HG02970 (cell line): Measurements from ENCODE around the gene VWF.
"Not testable (repeated sequence)": the region's sequence is repeated elsewhere in the genome, so short reads cannot be mapped to it uniquely, and the experiment has no call there.

Experiments
- ATAC-seq: cut with Tn5 transposase; IDR thresholded peaks from one replicate; pipeline ENCODE4 v1.9.1; 2021; ENCODE audit warnings: mild to moderate bottlenecking, moderate library complexity, moderate number of reproducible peaks; ENCODE audit not compliant: unreplicated experiment, low FRiP score

The VWF gene

DNA sequence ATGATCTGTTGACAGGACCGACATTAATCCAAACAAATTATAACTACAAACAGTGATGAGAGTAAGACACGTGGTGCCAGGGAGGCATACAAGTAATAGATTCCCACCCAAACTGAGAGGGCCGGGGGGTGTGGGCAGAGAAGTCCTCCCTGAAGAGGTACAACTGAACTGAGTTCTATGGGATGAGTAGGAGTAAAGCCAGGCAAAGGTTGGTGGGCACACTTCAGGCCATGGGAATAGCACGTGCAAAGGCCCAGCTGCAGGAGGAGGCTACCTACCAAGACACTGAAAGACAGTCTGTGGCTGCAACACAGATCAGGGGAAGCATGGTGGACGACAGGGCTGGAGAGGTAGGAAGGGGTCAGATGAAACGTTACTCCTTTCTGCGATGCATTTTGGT lies 22.0 kb upstream of the VWF start:
- no peak for ATAC-seq

DNA sequence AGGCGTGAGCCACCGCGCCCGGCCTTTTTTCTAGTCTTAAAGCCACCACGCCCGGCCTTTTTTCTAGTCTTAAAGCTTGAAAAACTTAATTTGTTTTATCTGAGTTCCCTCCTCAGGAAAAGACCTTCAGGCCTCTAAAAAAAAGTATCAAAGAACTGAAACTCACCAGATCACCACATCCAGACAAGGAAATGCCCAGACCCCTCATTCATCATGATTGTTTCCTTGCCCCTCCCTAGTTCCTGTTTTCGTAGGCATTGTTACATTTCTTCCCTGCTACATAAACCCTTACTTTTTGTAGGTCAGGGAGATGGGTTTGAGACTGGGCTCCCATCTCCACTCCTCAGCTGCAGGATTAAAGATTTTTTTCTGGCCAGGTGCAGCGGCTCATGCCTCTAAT lies 21.1 kb upstream of the VWF start:
- no peak for ATAC-seq

DNA sequence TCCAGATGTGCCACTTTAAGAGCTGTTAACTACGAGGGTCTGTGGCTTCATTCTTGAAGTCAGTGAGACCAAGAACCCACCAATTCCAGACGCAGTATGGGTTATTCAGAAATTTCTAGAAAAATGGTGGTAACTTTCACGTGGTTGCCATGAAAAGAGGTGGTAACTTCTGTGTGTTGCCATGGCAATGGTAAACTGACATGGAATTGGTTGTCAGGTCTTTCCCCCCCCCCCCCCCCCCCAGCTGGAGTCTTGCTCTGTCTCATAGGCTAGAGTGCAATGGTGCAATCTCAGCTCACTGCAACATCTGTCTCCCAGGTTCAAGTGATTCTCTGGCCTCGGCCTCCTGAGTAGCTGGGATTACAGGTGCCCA lies 18.8 kb upstream of the VWF start:
- no peak for ATAC-seq

DNA sequence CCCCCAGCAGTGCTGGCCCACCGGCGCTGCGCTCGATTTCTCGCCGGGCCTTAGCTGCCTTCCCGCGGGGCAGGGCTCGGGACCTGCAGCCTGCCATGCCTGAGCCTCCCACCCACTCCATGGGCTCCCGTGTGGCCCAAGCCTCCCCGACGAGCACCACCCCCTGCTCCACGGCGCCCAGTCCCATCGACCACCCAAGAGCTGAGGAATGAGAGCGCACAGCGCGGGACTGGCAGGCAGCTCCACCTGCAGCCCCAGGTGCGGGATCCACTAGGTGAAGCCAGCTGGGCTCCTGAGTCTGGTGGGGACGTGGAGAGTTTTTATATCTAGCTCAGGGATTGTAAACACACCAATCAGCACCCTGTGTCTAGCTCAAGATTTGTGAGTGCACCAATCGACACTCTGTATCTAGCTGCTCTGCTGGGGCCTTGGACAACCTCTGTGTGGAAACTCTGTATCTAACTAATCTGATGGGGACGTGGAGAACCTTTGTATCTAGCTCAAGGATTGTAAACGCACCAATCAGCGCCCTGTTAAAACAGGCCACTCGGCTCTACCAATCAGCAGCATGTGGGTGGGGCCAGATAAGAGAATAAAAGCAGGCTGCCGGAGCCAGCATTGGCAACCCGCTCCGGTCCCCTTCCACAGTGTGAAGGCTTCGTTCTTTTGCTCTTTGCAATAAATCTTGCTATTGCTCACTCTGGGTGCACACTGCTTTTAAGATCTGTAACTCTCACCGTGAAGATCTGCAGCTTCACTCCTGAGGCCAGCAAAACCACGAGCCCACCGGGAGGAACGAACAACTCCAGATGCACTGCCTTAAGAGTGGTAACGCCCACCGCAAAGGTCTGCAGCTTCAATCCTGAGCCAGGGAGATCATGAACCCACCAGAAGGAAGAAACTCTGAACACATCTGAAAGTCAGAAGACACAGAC lies 18.2 kb upstream of the VWF start:
- not testable (repeated sequence) for ATAC-seq

DNA sequence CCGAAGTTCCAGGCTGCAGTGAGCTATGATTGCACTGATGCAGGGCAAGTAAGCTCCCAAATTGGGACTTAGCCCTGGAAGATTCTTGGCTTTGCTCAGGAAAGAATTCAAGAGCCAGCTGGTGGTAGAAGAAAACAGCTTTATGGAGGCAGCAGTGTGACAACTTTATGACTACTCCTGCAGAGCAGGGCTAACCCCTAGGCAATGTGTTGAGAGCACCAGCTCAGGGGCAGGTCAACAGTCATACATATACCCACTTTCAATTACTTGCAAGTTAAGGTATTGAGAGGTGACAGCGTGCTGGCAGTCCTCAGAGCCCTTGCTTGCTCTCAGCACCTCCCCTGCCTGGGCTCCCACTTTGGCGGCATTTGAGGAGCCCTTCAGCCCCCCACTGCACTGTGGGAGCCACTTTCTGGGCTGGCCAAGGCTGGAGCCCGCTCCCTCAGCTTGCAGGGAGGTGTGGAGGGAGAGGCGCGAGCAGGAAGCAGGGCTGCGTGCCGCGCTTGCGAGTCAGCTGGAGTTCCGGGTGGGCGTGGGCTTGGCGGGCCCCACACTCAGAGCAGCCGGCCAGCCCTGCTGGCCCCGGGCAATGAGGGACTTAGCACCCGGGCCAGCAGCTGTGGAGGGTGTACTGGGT lies 17.4 kb upstream of the VWF start:
- not testable (repeated sequence) for ATAC-seq

DNA sequence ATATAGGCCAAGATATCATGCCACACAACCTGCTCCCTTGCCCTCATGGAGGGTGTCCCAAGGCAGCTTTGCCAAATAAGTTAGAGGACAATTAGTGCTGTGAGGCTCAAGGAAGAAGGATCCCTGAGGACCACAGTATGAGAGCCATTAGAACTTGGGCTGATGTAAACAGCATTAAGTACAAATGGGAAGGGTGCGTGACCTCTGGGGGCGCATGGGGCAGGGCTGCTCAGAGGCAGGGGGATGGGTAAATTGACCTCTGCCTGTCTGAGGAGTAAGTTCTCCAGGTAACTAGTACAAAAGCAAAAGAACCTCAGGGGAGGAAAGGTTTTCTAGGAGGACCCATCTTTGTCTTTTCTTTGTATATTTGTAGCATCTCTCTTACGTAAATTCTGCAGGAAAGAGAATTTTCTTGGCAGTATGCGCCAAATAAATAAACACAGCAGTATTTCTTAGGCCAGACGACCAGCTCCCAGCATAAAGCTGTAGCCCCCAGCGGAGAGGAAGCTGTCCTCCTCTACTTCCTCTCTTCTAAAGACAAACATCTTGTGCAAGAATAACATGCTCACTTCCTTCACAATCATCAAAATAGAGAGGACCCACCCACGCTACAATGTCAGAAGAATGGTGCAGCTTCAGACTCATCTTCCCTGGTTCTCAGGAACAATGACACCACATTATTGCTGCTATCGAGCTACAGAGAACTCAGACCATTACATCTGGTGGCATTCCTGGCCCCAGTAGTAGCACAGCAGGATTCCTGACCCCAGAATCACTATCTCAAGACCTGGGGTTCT lies 16.4 kb upstream of the VWF start:
- ATAC-seq, result no peak

DNA sequence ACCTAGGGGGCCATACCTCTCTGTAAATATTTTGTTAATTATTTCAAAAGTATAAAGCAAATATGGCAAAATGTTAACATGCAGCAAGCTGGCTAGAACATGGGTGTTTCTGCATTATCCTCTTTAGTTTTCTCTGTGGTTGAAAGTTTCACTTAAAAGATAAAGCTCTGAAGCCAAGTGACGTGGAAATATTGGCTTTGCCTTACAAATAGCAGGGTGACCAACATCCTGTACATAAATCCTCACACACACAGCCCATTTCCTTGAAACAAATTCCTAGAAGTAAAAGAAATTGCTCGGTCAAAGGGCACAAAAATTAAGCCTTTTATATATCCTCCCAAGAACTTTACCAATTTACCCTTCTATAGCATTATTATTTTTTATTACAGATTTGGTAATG lies 10.6 kb upstream of the VWF start:
- ATAC-seq, result no peak

DNA sequence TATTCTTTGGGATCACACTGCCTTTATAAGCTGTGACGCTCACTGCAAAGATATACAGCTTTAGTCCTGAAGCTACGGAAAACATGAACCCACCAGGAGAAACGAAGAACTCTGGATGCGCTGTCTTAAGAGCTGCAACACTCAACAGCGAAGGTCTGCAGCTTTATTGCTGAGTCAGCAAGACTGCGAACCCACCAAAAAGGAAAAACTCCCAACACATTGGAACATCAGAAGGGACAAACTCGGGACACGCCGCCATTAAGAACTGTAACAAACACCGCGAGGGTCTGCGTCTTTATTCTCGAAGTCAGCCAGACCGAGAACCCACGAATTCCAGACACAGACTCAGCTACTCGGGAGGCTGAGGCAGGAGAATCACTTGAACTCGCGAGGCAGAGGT lies 9.2 kb upstream of the VWF start:
- no peak for ATAC-seq

DNA sequence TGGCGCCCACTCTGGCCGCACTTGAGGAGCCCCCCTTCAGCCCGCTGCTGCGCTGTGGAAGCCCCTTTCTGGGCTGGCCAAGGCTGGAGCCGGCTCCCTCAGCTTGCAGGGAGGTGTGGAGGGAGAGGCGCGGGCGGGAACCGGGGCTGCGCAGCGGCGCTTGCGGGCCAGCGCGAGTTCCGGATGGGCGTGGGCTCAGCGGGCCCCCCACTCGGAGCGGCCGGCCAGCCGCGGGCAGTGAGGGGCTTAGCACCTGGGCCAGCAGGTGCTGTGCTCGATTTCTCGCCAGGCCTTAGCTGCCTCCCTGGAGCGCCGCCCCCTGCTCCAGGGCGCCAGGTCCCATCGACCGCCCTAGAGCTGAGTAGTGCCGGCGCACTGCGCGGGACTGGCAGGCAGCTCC lies 8.0 kb upstream of the VWF start:
- ATAC-seq, result no peak

DNA sequence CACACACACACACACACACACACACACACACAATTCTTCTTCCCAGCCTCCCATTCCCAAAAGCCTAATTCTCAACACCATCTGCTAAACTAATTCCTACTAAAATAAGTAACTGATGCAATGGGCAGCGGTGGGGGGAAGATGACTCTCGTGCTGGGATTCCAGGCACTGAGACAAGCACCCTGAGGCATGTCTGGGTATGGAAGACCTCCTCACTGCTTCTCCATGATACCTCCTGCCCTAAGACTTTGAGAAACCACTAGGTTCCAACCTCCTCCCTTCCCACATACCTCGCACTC lies 789 bp upstream of the VWF start:
- no peak for ATAC-seq

DNA sequence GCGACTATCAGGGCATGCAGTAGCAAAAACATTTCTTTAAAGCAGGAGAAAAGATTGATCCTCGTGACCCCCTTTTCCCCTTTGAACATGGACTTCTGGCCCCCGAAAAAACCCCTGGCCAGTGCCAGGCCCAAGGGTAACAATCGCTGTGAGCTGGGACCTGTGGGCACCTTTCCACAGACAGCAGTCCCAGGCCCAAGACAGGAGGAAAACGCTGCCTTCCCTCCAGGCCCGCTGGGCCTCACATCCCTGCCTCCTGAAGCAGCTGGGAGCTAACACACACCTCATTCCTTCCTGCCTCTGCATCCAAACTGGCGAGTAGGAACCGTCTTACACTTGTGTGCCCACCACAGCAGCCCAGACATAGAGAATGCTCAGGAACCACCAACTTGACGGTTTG lies 1.2 kb downstream of the VWF start:
- ATAC-seq, result no peak

DNA sequence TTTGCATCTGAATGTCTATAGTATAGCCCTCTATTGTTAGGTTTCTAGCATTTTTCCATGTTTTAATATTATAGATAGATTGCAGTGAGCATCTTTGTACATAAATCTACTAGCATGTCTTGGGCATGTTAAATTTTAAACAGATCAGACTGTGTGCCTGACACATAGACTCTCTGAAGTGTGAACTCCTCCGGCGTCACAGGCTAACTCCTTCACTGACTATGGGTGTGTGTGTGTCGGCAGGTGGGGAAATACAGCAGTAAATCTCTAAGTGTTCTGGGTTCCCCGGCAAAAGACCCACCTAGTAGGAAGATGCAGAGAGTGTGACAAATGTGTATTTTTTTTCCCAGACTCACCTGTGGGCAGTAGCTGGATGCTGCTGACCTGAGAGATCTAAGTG lies 2.3 kb downstream of the VWF start:
- no peak for ATAC-seq

DNA sequence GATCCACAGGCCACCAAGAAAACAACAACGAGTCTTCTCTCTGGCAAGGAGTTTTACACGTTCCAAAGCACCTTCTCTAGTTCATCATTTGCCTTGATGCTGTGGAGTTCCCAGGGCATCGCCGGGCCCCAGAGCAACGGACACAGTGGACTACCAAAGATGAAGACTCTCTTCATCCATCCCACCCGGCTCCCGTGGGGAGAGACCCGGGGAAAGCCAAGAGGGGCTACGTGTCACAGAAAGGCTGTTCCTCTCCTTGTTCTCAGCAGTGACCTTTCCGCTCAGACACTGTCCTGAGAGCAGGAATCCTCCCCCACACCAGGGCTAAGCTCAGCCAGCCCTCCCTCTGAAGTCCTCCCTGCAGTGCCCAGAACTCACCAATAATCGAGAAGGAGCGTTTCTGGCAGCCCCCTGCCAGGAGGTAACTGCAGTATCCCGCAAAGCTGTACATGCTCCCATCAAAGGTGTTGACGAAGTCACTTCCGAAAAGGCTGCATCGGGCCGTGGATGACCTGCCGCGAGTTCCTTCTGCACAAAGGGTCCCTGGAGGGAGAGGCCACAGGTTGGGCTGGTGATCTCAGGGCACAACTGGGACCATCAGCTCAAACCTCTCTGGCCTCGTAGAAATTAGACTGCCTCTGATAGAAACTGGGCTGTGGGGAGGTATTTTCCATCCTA lies 3.5 kb downstream of the VWF start:
- ATAC-seq, result no peak

DNA sequence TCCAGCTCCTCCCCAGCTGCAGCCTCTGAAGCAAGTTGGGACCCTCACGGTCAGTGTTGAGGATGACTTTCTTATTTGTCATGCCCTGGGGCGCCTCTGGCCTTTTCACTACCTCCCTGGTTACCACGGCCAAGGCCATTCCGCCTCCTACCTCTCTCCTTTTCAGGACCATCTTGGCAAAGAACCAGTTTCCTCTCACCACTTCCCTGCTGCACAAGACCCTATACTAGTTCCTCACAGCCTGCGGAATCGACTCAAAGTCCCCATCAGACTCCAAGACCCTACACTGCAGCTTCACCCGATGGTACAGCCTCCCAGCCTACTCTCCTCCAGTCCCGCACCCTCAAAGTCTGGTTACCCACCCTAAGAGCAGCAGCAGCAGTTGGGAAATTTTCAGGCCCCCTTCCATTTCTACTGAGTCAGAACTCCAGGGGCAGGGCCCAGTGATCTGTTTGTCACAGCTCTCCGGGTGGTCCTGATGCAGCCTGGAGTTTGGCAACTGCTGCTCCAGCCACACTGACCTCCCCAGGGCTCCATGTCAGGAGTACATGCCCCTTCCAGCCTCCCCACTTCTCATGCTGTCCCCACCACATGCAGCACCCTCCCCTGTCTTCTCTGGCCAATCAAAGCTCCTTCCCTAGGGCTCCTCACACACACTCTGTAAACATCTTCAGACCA lies 5.4 kb downstream of the VWF start:
- no peak for ATAC-seq

DNA sequence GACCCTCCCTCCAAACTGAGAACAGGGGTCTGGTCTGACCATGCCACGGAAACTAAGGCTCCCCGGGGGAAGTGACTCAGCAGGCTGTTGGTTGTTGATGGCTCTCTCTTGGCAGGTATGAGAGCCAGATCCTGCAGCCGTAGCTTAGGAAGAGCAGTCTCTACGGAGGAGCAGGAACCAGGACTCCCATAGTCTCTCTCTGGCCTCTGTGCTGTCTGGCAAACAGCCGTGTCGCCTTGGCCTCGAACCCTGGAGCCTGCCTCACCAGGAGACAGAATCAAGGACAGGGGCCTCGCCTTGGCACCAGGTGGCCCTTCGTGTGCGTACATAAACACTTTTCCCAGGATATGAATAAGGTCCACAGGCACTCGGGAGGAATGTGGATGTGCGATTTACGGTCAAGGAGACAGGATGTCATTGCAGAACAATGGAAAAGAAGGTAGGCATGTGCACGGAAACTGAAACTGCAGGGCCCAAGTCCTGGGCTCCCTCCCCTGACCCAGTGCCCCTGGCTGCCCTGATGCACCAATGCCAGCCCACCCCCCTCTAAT lies 7.9 kb downstream of the VWF start:
- no peak for ATAC-seq

DNA sequence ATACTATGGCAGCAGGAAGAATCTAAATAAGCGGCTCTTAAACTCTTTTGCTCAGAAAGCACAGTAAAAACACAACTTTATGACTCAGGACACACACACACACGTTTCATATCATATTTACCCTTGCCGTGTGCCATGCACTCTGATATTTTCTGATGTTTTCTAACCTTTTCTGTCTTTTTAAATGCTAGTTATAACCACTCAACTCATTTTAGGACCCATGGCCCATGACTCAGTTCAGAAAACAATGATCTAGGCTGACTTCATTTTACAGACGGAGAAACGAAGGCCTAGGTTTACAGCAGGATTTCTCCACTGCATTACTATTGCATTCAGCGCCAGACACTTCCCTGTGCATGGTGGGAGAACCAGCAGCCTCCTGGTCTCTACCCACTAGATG lies 9.1 kb downstream of the VWF start:
- ATAC-seq, result no peak

DNA sequence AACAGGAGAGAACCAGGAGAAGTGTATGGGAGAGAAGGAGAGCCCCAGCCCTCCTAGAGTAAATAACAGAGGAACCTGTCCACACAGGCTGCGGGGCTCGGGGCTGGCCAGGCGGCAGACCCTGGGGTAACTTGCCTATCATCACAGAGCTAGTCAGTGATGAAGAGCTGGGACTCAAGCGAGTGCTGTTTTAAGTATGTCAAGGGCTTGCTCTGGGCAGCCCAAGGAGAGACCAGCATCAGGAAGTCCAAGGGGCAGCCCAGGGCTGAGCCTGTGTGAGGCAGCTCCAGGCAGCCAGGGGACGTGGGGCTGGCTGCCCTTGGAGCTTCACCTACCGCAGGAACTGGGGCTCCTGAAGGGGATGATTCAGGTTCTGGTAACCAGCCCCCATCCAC lies 10.0 kb downstream of the VWF start:
- ATAC-seq, result no peak

DNA sequence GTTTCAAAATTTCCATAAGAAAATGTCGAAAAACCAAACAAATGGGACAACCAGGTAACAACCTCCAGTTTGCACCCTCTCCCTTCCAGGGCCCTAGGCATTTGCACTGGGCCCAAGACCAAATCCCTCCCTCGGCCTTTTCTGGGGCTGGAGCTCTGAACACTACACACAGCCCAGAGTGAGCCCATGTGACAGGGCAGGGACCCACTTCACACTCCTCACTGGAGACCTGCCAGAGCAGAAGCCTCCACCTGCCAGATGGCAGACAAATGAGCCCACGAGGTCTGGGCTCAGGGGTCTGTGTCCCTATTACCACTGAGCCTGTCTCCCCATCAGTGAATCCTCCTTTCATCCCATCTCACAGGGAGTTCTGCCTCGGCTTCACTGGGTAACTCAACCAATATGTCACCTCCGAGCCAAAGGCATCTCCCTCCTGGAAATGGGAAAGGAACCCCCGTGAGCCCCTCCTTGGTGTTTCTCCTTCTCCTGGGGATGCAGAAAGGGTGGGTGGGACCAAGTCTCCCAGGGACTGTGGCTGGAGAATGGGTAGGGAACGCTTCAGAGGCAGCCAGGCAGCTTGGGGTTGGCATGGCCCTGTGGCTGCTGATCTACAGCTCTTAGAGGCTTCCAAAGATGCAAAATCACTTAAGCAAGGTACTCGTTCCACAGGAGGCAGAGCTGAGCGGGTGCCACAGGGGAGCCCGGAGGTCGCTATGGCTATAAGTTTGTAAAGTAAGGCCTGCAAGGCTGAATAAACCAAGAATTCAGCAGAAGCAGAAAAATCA lies 10.6 kb downstream of the VWF start:
- ATAC-seq, result no peak

DNA sequence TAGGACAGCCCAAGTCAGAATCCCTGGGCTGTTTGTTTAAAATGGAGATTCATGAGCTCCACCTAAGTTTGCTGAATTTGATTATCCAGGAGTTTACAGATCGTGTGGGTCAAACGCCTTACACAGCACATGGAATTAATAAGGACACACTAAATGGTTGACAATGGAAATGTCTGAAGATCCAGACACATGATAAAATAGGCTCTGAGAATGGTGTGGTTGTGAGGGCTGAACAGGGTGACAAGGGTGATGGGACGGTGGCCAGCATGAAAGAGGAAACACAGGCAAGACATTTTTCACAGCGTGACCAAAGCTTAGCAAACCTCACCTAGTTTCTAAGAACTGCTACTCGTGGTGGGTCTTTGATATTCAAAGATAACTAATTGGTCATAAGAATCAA lies 12.5 kb downstream of the VWF start:
- ATAC-seq, result no peak
